GM21447 (cell line): Measurements from ENCODE around the gene VIL1.

Experiments used
- ATAC-seq: cut with Tn5 transposase; IDR thresholded peaks from one replicate; pipeline ENCODE4 v1.9.1; 2021; ENCODE audit not compliant: unreplicated experiment

The VIL1 gene

DNA sequence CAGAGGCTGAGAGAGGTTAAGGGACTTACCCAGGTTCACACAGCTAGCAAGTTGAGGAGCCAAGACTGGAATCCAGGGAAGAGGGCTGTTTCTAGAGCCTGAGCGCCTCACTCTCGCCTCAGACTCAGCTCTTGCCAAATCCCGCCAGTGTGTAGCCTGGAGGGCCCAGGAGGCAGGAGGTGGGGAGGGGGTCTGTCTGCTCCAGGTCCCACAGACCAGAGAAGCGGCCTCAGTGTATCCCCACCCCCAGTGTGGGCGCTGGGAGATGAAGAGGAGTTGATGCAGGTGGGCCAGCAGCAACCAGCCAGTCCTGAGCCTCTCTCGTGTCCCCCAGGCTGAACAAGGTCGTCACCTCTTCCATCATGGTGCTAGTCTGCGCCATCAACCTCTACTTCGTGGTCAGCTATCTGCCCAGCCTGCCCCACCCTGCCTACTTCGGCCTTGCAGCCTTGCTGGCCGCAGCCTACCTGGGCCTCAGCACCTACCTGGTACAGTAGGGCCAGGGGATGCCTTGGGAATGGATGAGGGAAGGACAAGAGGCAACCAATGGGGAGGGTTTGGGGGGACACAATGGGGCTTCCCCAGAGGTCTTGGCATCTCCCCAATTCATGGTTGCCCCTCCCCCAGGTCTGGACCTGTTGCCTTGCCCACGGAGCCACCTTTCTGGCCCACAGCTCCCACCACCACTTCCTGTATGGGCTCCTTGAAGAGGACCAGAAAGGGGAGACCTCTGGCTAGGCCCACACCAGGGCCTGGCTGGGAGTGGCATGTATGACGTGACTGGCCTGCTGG, 24.4 kb upstream of the VIL1 start:
- no peak for ATAC-seq

DNA sequence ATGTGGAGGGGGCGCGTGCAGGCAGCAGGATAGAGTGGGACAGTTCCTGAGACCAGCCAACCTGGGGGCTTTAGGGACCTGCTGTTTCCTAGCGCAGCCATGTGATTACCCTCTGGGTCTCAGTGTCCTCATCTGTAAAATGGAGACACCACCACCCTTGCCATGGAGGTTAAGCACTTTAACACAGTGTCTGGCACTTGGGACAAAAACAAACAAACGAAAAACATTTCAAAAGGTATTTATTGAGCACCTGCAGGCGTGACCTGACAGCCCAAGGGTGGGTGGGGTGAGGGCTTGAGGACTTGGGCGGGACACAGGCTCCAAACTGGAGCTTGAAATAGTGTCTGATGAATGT, 23.9 kb upstream of the VIL1 start:
- no peak for ATAC-seq

DNA sequence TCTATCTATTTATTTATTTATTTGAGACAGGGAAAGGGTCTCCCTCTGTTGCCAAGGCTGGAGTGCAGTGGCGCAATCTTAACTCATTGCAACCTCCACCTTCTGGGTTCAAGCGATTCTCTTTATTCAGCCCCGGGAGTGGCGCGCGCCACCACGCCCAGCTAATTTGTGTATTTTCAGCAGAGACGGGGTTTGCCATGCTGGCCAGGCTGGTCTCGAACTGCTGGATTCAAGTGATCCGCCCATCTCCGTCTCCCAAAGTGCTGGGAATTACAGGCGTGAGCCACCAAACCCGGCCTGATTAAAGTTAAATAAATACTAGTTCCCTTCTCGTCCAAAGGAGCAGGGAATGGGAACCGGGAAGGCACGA, 23.5 kb upstream of the VIL1 start:
- ATAC-seq = no peak

DNA sequence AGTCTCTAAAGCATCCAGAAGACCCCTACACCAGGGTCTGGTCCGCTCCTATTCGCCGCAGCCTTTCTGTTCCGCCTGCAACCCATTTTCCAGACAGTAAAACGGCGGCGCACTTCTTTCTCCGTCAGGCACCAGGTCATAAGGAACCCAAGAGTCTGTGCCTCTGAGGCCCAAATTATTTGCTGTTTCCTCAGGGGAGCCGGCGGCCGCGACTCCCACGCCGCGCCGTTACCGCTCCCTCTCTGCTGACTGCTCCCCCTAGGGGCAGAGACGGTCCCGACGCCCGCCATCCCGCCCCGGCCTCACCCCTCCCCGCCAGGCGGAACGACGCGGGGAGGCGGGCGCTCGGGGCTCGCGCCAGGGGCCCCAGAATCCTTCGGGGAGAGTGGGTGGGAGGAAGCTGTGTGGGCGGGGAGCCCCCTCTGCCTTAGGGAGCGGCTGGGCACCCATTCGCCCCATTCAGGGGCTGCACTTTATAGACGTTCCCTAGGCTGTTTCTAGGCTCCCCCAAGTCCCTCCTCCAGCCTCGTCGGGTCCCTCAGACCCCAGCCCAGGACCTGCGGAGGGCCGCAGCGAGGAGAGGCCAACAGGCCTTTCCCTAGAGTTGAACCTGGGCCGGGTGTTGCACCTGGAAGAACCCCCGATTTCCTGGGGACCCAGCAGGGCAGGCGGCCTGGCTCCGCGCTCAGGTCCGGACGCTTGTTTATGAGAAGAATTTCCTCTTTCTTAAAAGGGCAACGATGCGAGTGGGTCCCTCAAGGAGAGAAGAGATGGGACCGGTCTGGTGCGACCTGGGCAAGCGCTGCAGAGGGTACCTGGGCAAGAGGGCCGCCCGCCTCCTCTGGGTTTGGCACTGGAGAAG, 22.9 kb upstream of the VIL1 start:
- ATAC-seq = peak; percentile 29

DNA sequence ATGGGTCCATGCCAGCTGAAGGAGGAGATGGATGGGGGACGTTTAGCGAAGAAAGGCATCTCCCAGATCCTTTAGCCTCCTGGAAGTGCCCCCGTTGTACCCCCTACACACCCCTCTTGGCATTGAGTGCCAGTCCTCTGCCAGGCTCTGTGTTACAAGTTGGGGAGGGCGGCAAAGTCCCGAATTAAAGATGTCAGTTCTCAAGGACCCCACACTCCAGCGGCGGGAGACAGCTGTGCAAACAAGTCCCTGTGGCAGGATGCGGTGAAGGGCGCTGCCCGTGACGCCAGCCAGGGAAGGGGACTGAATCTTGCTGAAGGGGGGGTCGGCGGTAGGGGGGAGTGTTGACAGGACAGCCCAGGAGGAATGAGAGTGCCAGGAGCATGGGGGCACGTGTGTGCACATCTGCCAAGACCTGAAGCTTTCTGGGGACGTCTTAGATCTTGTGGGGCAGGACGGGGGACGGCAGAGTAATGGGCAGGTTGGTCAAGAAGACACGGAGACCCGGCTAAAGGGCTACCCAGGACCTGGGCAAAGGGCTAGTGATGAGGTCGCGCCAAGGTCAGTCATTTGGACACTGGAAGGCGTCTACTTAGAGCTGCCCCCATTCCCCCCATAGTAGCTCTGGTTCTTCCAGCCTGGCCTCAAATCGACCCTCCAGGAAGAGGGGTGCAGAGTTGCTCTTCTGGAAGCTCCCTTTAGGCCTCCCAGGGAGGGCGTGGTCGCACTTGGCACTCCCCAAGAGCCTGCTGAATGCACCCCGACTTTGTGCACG, 22.0 kb upstream of the VIL1 start:
- no peak for ATAC-seq

DNA sequence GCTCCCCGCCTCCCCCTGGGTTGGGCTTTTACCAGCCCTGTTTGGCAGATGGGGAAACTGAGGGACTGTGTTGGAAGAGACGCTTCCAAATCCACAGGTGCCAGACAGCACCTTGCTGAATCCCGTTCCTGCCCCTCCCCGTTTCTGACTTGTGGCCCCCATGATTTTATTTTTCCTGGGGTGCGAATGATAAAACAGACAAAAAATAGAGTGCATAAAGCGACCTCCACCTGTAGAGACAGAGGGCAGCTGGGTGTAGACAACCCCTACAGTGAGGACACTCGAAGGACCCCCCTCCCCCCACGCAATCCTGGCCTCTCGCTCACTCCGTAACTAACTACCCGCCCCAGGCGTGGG, 21.5 kb upstream of the VIL1 start:
- ATAC-seq = no peak

DNA sequence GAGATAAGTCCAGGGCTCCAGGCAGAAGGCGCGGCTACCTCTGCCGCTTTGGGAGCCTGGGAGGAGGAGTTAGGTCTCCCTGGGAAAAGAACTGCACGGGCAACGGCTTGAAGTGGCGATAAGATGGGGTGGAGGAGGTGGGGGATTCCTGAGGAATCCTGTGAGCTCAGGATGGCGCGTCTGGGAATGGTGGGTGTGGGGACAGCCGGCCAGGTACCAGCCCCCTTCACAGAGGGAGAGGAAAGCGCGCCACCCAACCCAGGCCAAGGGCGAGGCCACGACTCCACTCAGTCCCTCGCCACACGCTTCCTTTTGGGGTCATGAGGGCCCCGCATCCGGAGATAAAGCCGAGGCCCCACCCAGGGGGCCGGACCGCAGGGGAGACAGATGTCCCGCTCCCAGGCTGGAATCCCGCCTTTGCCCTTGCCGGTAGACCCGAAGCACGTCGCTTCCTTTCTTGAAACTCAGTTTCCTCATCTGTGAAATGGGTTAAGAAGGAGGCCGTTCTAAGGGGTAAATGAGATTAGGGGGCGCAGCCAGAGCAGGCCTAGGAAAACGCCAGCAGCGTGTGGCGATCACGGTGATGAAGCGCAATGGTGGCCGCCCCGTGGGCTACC, 21.0 kb upstream of the VIL1 start:
- ATAC-seq = no peak

DNA sequence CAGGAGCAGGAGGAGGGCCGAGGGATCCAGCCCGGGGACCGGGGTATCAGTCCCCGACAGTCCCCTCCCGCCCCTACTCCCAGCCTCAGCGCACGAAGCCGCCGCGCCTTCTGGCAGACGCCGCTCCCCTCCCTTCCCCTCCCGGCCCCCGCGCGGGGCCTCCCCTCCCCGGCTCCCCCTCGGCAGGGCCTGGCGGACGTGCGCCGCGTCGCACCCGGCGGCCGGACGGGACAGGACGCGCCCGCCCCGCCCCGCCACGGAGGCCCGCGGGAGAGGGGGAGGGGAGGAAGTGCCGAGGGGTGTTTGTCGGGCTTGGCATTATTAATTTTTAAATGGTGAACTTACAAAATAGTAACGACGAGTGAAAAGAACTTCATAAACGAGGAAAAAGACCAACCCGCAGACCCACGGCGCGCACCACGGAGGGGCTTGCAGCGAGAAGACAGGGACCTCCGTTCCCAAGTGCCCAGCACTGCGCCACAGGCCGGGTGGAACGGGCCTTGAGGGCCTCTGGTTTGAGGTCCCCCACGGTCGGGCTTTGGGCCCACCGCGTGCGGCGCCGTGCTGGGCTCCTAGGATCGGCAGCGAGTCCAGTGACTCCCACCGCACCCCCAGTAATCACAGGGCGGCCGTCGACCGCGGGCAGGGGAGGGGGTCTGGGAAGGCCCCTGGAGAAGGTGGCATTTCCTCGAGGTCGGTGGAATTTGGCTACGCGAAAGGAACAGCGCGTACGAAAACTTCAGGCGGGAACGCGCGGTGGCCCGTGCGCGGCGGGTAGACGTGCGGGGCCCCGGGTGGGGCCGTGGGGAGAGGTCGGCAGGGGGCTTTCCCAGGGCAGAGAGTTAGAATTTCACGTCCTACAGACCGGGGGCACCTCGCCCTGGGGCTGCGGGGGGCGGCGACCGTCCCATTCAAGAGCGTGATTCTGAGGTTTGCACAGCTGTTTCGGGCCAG, 20.2 kb upstream of the VIL1 start:
- peak; percentile 20 for ATAC-seq

DNA sequence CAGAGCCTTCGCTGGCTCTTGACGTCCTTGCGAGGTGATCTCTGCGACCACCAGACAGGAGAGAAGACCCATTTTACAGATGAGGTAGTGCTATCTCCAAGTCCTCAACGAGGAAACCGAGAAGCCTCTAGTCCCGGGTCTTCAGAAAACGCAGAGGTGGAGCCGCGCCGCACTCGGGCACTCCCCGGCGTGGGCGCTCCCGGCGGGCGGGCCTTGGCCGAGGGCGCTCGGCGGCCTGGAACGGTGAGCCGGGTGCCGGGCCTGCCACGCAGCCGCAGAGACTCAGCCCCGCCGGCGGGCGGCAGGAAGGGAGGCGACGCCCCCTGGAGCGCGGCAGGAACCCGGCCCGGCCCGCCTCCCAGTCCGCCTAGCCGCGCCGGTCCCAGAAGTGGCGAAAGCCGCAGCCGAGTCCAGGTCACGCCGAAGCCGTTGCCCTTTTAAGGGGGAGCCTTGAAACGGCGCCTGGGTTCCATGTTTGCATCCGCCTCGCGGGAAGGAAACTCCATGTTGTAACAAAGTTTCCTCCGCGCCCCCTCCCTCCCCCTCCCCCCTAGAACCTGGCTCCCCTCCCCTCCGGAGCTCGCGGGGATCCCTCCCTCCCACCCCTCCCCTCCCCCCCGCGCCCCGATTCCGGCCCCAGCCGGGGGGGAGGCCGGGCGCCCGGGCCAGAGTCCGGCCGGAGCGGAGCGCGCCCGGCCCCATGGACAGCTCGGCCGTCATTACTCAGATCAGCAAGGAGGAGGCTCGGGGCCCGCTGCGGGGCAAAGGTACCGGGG, 19.3 kb upstream of the VIL1 start, which contains the start of gene CTDSP1:
CTDSP1 (plus strand) TSS at position 478 of the 776 bp plus-strand sequence; CDS start at position 701, 223 bp downstream.
- peak; percentile 25 for ATAC-seq

DNA sequence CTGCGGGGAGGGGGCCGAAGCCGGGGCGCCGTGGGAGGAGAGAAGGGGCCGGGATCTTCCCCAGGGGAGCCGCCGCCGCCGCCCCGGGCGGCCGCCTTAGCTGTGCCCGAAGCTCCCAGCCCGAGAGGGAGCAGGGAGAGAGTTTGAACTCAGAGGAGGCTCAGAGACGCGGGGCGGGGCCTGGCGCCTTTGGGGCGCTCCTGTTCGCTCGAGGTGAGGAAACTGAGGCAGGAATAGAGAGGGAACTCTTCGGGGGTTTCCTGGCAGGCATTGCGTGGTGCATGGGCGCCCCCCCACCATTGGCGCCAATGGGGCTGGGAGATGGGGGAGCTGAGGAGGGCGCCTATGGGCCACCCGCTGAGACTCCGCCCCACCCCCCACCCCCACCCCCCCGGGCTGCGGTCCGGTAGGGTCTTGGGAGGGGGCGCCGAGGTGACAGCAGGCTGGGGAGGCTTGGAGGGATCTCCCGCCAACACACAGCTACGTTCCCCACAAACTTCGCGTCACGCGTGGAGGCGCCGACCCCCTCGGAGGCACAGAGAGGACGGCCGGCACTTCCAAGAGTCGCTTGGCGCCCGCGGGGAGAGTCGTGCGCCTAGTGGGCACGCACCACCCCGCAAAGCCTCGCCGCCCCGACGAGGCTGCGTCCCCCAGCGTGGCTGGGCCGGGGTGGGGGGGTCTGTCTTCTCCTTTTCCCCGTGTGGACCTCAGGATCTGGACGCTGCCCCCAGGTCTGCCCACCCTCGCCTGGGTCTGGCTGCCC, 18.6 kb upstream of the VIL1 start:
- ATAC-seq = no peak

DNA sequence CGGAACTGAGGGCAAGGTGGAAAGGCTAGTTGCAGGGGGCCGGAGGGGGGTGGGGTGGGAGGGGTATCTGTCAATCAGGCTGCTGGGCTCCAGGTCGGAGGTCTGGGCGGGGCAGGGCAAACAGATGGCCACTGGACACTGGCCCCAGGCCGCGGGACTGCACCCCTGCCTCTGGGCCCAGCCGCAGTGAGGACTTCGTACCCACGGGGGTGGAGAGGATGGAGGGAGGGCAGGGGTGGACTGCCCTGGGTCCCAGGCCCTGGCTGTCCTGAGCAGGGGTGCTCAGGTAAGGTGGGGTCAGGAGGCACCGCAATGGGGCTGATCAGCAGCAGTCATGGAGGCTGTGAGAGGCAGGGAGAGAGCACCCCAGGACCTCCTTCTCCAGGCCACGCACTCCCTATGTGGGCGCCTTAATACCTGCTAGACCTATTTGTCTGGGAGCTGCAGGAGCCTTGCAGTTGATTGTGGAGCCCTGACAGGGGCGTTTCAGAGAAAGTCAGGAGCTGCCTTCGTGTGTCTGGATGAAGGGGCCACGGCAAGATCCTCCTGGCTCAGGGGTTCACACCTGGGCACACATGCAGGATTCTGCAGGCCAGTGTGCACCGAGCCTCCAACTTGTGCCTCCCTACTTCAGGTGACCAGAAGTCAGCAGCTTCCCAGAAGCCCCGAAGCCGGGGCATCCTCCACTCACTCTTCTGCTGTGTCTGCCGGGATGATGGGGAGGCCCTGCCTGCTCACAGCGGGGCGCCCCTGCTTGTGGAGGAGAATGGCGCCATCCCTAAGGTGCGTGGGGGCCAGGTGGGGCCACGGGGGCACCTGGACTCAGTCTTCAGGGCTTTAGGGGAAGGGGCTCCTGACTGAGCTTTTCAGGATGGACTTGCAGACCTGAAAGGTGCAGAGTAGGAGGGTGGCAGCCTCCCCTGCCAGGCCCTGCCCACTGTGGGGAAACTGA, 17.7 kb upstream of the VIL1 start:
- no peak for ATAC-seq

DNA sequence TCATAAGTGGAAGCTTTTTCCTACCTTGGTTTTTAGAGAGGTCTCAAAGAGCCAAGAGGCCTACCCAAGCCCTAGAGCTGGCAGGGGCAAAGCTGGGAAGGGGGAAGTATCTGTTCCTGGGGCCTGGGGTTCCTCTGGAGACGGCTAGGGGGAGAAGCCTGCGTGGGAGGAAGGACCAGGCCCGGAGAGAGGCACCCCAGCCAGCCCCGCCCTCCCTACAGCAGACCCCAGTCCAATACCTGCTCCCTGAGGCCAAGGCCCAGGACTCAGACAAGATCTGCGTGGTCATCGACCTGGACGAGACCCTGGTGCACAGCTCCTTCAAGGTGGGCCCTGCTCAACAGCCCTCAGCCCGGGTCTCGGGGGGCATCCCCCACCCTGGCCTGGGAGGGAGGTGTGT, 17.0 kb upstream of the VIL1 start:
- ATAC-seq = no peak

DNA sequence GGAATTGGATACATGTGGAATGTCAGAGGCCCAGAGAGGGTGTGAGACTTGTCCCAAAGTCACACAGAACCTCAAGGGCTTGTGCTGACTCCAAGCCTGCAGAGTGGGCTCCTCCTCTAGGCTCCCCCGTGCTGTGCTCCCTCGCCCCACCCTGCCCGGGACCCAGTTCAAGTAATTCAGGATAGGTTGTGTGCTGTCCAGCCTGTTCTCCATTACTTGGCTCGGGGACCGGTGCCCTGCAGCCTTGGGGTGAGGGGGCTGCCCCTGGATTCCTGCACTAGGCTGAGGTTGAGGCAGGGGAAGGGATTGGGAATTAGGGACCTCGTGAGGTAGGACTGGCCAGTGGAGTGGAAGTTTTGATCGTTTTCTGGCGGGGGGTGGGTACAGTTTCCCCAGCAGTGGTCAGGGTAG, 16.4 kb upstream of the VIL1 start:
- no peak for ATAC-seq

DNA sequence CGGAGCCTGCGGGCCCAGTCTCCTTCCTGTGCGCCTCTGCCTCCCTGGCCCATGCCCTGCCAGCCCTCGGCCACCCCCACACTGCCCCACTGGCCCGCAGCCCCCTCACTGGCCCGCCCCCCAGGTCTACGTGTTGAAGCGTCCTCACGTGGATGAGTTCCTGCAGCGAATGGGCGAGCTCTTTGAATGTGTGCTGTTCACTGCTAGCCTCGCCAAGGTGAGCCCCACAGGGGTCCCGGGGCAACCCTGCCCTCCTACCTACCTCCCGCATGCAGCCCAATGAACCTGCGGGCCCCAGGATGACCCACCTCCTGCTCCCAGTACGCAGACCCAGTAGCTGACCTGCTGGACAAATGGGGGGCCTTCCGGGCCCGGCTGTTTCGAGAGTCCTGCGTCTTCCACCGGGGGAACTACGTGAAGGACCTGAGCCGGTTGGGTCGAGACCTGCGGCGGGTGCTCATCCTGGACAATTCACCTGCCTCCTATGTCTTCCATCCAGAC, 16.0 kb upstream of the VIL1 start:
- no peak for ATAC-seq

DNA sequence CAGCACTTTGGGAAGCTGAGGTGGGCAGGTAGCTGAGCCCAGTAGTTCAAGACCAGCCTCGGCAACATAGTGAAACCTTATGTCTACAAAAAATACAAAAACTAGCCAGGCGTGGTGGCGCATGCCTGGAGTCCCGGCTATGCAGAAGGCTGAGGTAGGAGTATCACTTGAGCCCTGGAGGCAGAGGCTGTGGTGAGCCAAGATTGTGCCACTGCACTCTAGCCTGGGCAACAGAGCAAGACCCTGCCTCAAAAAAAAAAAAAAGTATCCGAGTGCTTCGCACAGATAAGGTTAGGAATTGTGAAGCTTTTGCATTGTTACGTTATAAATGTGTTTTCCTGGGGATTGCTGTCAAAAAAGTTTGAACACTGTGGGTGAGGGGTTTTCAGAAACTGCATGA, 15.1 kb upstream of the VIL1 start:
- ATAC-seq = no peak

DNA sequence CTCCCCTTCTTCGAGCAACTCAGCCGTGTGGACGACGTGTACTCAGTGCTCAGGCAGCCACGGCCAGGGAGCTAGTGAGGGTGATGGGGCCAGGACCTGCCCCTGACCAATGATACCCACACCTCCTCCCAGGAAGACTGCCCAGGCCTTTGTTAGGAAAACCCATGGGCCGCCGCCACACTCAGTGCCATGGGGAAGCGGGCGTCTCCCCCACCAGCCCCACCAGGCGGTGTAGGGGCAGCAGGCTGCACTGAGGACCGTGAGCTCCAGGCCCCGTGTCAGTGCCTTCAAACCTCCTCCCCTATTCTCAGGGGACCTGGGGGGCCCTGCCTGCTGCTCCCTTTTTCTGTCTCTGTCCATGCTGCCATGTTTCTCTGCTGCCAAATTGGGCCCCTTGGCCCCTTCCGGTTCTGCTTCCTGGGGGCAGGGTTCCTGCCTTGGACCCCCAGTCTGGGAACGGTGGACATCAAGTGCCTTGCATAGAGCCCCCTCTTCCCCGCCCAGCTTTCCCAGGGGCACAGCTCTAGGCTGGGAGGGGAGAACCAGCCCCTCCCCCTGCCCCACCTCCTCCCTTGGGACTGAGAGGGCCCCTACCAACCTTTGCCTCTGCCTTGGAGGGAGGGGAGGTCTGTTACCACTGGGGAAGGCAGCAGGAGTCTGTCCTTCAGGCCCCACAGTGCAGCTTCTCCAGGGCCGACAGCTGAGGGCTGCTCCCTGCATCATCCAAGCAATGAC, 14.4 kb upstream of the VIL1 start:
- ATAC-seq = no peak
